Esophagus (tissue), 2 donors: ENCODE data around the gene LYL1. TPM values are rescaled to one million over a fixed set of nuclear protein-coding genes. Genes with fewer than 3 reads are reported as not detected.
A peak's percentile ranks its signal among the peaks of the same experiment; 100 is the strongest.
"Not testable (repeated sequence)": the region's sequence is repeated elsewhere in the genome, so short reads cannot be mapped to it uniquely, and the experiment has no call there.

Experiments
- H3K27ac ChIP-seq, 2 donors: one replicate each; pipeline ENCODE4 v1.5.1; 2013; ENCODE audit warnings: low read depth in 2 of 2, mild to moderate bottlenecking in 2 of 2, inconsistent platforms in 1 of 2, low read length in 1 of 2, moderate library complexity in 1 of 2
- H3K27me3 ChIP-seq, 2 donors: one replicate each; pipeline ENCODE4 v1.6.1; 2013; ENCODE audit warnings: low read length in 2 of 2, control low read depth in 1 of 2, mild to moderate bottlenecking in 1 of 2; ENCODE audit not compliant: insufficient read depth in 2 of 2, control insufficient read depth in 1 of 2
- H3K36me3 ChIP-seq, 2 donors: one replicate each; pipeline ENCODE4 v1.6.1; 2013; ENCODE audit warnings: low read length in 1 of 2; ENCODE audit not compliant: control insufficient read depth in 2 of 2, insufficient read depth in 2 of 2
- H3K4me1 ChIP-seq, 2 donors: one replicate each; pipeline ENCODE4 v1.6.1; 2013; ENCODE audit warnings: low read length in 1 of 2; ENCODE audit not compliant: control insufficient read depth in 2 of 2, insufficient read depth in 2 of 2
- H3K4me3 ChIP-seq, 2 donors: one replicate each; pipeline ENCODE4 v1.5.1; 2013; ENCODE audit warnings: low read length in 2 of 2, mild to moderate bottlenecking in 2 of 2, low read depth in 1 of 2, moderate library complexity in 1 of 2
- H3K9me3 ChIP-seq, 2 donors: one replicate each; pipeline ENCODE4 v1.6.1; 2013; ENCODE audit warnings: mild to moderate bottlenecking in 2 of 2, low read depth in 1 of 2, low read length in 1 of 2, moderate library complexity in 1 of 2; ENCODE audit not compliant: control insufficient read depth in 2 of 2, insufficient read depth in 1 of 2
- WGBS, 2 donors: extraction: QIAGEN DNeasy Blood & Tissue Kit; methylation state at CpG; one replicate each; pipeline ENCODE4 v1.1.7; 2013; 5-methylcytosine and 5-hydroxymethylcytosine counted together
- polyA plus RNA-seq, 2 donors: library from polyadenylated mRNA; stranded (reverse); fragments of 200-250 nt; gene quantifications; one replicate each; pipeline ENCODE4 v1.2.3, GENCODE V29; 2013
- donor health status: healthy with polysubstance abuse.
- donor health status: Bipolar disorder and iron deficiency.

LYL1 gene
- polyA plus RNA-seq: 1 to 10 TPM; 1.5 to 1.9 TPM

GRCh38 chr19:13102666-13103580 lies at the start of gene LYL1:
TSS of gene LYL1 (minus strand) at chr19:13102858. CDS start at chr19:13101171, 1,687 bp downstream.
- H3K9me3 ChIP-seq: peaks cover 0 to 2% of the 10 kb centered on the region in 2 donors
- peak within 1 kb of the TSS; percentile 32 to 45 for H3K4me3 ChIP-seq
- peaks cover 0 to 9% of the 10 kb centered on the region in 2 donors for H3K36me3 ChIP-seq
- peaks cover 0 to 23% of the 10 kb centered on the region in 2 donors for H3K4me1 ChIP-seq
- no peaks in the 10 kb centered on the region for H3K27me3 ChIP-seq
- H3K27ac ChIP-seq: peak within 1 kb of the TSS; percentile 63
- WGBS, 2 donors: 2 to 3% methylated on average over 47 of the region's 47 CpGs

- H3K27ac ChIP-seq: peak overlapping the region; percentile 97 to 100
- H3K36me3 ChIP-seq: no peaks in the 10 kb centered on the region
- 0% methylated on average over 65 to 71 of the region's 71 CpGs for WGBS, 2 donors
- peak overlapping the region; percentile 95 to 98 for H3K4me3 ChIP-seq
- no peaks in the 10 kb centered on the region for H3K9me3 ChIP-seq
- peaks cover 0 to 6% of the 10 kb centered on the region in 2 donors for H3K4me1 ChIP-seq
- no peaks in the 10 kb centered on the region for H3K27me3 ChIP-seq
These were observed 49.1 kb upstream of the LYL1 start for GRCh38 chr19:13151605-13152355.

- Histone ChIP-seq H3K4me3 (peak overlapping the region; percentile 80 to 95), H3K27ac (peak overlapping the region; percentile 97 to 100), H3K4me1 (peaks cover 0 to 4% of the 10 kb centered on the region in 2 donors), H3K27me3 (no peaks in the 10 kb centered on the region), H3K36me3 (no peaks in the 10 kb centered on the region), H3K9me3 (no peaks in the 10 kb centered on the region)
- 0 to 1% methylated on average over 31 to 34 of the region's 34 CpGs for WGBS, 2 donors
These were observed 48.4 kb upstream of the LYL1 start for GRCh38 chr19:13150931-13151604.

DNA sequence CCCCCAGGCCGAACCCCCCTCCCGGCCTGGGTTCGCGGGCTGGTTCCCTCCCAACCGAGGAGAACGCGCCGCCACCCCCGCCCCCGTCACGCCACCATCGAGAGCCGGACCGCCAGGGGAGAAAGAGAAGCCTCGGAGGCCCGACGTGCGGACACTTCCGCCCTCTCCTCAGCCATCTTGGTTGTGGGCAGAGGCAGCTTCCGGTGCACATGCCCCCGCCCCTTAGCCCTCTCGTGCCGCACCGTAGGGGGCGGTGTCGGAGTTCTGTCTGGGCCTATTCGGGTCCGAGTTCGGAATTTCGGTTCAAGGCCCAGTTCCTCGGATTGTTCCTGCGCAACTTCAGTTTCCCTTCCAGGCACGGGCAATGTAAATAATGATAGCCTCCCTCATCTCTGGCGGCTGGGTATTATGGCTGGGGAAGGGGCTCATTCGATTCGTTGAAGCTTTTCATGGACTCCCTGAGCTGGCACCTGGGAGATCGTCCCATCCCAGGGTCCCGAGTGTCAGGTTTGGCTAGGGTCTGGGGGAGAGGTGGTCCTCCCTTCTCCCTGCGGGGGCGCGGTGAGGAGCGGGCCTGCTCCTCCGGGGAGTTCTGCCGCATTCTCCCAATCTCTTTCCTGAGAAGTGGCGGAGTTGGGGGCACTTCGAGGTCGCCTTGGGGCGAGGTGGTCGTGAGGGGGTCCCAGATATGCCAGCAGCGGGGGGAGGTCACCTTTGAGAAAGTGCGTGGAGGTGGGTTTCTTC lies 47.7 kb upstream of the LYL1 start, which contains the start of the genes IER2 and STX10:
TSS of gene IER2 (plus strand) at position 225 of the 744 bp plus-strand sequence. CDS start 2,776 bp downstream, outside the sequence.
TSS of gene STX10 (minus strand) at position 189 of the 744 bp plus-strand sequence. CDS start 202 bp downstream, outside the sequence.
- peak within 1 kb of the TSS; percentile 80 to 95 for H3K4me3 ChIP-seq
- peak within 1 kb of the TSS; percentile 97 to 100 for H3K27ac ChIP-seq
- H3K36me3 ChIP-seq: no peaks in the 10 kb centered on the region
- H3K9me3 ChIP-seq: no peaks in the 10 kb centered on the region
- peaks cover 0 to 4% of the 10 kb centered on the region in 2 donors for H3K4me1 ChIP-seq
- 1% methylated on average over 31 to 51 of the region's 51 CpGs for WGBS, 2 donors
- H3K27me3 ChIP-seq: no peaks in the 10 kb centered on the region

DNA sequence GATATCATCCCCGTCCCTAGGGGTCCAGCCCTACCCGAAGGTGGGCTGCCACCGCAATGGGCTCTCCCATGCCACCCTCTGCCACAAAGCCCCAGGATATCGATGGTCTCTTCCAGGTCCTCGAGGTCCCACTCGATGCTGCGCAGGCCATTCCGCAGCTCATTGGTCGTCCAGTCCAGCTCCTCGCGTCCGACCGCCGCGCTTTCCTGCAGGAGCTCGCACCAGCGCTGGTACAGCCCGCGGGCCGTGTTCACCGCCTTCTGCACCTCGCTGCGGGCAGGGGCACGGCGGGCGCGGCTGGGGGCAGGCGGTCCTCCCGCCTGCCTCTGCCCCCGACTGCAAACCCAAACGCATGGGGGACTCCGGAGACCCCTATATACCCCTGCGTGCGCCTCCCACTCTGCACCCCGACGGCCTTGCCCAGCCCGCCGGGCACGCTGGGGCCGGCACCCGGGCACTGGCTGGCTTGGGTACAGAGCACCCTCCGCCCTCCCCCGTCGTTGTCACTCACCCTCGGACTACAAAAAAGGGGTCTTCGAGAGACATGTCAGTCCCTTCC lies 47.0 kb upstream of the LYL1 start:
- H3K4me3 ChIP-seq: peak overlapping the region; percentile 80 to 95
- no peaks in the 10 kb centered on the region for H3K27me3 ChIP-seq
- H3K4me1 ChIP-seq: peaks cover 0 to 4% of the 10 kb centered on the region in 2 donors
- WGBS, 2 donors: 0 to 1% methylated on average over 36 to 46 of the region's 46 CpGs
- H3K27ac ChIP-seq: peak overlapping the region; percentile 97 to 100
- peaks cover 0 to 4% of the 10 kb centered on the region in 2 donors for H3K36me3 ChIP-seq
- H3K9me3 ChIP-seq: no peaks in the 10 kb centered on the region

GRCh38 chr19:13149173-13149627 lies 46.5 kb upstream of the LYL1 start:
- Histone ChIP-seq H3K4me3 (peak overlapping the region; percentile 80 to 95), H3K27ac (peak overlapping the region in 1 of 2 donors; percentile 100)
- not testable (repeated sequence) for H3K27me3 ChIP-seq, H3K4me1 ChIP-seq, H3K36me3 ChIP-seq, H3K9me3 ChIP-seq
- 23 to 28% methylated on average over 17 of the region's 17 CpGs for WGBS, 2 donors

- Histone ChIP-seq H3K27ac (no peak overlapping the region), H3K9me3 (no peaks in the 10 kb centered on the region), H3K4me3 (peak overlapping the region in 1 of 2 donors; percentile 3), H3K27me3 (no peaks in the 10 kb centered on the region), H3K4me1 (peaks cover 0 to 11% of the 10 kb centered on the region in 2 donors), H3K36me3 (peaks cover 3 to 13% of the 10 kb centered on the region in 2 donors)
- WGBS, 2 donors: 65 to 69% methylated on average over 16 of the region's 16 CpGs
These were observed 44.3 kb upstream of the LYL1 start for GRCh38 chr19:13146763-13147563.
